Activated T-cell treated with anti-CD3 and anti-CD28 coated beads, Interleukin-2, amount 50 U/mL, for 1 hour (primary cell): ENCODE measurements around the gene DCBLD1.

Experiments used
- DNase-seq: peaks from one replicate; pipeline ENCODE4 v3.0.0-alpha.2; 2020

Gene DCBLD1

DNA sequence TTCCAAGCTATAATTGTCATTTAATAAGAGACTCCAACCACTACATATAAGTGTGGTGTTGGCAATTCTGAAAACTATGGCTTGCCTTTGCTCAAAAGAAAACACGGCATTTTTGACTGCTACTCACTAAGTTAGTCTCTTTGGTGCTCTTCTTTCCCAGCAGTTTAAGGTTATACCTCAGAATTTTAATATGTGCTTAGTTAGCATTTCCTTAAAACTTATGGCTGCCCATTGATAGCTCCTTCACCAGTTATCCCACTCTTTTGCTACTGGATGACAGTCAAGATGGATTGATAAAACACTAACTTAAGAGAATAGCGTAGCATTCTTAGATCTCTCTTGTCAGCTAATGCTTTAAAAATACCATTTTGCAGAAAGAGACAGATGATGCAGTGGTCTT, 85.8 kb downstream of the DCBLD1 start:
- DNase-seq, result no peak

DNA sequence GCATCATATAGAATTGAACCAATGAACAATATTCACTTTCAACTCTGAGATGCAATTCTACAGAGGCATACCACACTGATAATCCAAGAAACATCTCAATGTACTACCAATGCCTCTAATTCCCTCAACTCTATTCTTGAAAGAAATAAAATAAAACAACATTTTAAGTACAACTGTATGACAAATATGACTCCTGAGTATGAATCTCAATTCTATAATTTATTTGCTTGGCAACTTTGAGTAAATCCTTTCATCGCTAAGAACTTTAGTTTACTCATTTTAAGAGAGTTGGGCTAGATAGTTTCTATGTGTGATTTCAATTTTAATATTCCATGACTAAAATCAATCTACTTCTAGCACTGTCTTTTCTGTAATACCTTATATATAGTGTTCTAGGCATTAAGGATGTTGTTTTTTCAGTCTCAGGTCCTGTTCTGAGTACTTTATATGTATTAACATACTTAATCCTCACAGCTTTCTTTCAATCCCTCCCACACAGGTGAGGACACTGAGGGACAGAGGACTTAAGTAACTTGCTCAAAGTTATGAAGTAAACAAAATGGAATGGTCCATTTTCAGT, 86.4 kb downstream of the DCBLD1 start:
- DNase-seq, result no peak

DNA sequence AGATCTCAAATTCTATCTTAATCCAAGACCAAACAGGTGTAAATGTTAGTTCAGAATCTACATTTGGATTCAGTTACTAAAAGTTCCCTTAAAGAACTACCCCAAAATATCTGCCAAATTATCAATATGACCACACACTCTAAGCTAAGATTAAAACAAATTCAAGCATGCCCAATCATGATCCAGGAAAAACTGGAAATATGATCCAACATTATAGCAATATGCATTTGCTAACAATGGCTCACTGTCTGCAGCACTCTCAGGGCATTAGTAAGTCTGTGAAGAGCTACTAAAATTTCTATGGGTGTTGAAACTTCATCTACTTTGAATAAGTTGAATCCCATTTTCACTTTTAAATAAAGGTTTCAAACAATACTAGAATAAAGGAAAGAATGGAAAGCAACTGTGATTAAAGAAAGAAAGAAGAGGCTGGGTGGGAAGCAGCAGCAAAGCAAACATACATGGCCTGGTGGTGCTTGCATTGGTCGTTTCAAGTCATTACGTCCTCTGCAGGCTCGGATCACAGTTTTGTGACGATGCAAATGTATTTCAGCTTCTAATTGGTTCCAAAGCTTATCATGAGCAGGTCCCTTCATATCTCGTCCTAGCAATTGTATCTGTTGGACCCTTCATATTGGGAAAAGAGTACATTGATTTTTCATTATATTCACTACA, 90.7 kb downstream of the DCBLD1 start:
- DNase-seq, result no peak

DNA sequence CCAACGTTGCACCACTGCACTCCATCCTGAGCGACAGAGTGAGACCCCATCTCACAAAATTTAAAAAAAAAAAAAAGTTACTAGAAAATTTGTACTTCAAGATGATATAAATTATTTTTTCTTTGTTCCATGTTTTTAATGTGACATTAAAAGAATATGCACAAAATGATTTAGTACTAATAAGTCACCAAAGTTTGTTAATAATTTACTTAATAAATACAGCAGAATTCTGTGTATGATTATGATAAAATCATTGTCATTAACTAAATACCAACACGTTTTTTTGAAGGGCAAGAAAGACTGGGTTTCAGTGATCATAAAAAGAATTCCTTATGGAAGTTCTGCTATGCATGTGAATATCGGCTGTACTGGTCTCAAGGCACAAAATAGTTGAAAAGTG, 91.7 kb downstream of the DCBLD1 start:
- no peak for DNase-seq

DNA sequence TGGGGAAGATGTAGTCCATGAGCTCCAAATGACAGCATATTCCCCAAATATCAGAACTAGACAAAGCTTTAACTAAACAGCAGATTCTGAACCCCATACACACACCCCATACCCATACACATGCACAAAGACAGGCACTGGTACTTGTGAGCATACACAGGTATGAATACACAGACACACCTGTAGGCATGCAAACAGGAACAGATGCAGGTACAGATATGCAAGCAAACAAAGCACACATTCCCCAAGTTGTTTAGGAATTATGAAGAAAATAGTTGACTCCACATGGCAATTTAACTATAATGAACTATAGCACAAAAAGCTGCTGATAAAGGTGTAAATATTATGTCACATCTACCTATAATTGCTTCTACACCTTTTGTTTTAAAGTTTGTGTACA, 103.2 kb downstream of the DCBLD1 start:
- DNase-seq, result no peak

DNA sequence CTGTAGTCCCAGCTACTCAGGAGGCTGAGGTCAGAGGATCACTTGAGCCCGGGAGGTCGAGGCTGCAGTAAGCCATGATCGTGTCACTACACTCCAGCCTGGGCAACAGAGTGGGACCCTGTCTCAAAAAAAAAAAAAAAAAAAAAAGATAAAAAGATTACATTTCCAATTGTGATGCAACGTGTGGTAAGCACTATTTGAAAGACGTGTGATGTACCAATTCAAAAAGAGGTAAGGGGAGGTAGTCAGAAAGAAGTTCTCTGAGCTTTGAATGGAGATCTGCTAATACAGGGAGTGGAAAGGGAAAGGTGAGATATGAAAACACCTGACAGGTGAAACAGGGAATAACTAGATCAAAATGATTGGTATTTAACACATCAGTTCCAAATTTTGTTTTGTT, 108.0 kb downstream of the DCBLD1 start:
- DNase-seq, result no peak

DNA sequence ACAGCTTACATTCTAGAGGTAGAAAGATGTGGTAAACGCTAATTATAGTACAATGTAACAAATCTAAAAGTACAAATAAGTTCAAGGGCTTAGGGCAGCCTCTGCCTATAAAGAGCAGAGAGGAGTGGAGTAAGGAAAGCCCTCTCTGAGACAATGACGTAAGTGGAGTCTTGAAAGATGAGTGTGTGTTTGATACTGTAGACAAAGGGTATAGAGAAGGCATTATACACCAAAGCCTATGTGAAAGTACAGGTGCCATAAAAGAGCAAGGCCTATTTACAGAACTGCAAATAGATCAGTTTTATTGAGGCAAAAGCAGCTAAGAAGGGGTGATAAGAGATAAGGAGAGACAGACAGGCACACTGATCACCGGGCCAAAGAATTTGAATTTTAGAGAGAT, 108.9 kb downstream of the DCBLD1 start:
- DNase-seq, result no peak

DNA sequence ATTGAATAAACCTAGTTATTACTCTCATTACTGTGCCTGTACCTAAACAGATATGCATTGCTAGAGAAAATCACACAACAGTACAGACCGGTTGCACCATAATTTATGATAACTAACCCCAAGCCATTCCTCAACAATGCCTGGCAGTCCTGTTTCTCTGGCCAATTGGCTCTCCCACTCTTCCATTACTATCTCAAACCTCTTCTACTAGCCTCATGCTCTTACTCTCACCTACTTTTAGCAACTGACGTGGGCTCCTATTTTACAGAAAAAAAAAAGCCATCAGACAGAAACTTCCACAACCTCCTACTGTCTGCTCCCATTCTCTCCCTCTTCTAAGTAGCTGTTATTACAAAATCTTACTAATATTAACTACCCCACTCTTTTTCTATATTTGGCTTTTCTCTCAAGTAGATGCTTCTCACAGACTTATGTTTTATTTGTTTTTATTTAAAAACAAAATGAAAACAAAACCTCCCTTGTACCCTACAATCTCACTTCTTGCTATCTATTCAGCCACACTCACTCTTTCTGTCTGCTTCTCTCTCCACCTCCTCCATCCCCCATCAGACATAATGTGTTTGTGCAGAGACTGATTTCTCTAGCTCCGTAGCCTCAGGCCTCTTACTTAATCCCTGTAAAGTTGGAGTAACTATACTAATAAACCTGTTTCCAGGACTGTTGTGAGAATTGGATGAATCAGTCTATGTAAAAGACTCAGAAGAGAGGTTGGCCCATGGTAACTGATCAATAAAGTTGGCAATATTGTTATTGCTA, 110.7 kb downstream of the DCBLD1 start:
- DNase-seq, result no peak

DNA sequence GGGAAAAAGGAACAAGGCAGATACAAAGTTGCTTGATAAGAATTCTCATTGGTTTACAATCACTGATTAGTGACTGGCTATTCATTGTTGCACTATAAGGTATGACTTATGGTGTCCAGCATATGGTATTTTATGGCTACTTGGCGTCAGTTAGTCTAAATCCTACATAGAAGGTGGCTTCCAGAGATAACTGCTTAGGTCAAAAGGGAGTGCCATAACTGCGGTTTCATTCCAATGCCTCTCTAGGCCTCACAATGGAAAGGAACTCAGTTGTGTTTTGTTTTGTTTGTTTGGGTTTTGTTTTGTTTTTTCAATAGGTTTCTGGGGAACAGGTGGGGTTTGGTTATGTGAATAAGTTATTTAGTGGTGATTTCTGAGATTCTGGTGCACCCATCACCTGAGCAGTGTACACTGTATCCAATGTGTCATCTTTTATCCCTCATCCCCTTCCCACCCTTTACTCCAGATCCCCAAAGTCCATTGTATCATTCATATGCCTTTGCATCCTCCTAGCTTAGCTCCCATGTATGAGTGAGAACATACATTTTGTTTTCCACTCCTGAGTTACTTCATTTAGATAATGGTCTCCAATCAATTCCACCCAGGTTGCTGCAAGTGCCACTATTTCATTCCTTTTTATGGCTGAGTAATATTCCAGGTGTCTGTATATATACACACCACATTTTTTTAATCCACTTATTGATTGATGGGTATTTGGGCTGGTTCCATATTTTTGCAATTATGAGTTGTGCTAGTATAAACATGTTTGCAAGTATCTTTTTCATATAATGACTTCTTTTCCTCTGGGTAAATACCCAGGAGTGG, 112.8 kb downstream of the DCBLD1 start:
- no peak for DNase-seq

DNA sequence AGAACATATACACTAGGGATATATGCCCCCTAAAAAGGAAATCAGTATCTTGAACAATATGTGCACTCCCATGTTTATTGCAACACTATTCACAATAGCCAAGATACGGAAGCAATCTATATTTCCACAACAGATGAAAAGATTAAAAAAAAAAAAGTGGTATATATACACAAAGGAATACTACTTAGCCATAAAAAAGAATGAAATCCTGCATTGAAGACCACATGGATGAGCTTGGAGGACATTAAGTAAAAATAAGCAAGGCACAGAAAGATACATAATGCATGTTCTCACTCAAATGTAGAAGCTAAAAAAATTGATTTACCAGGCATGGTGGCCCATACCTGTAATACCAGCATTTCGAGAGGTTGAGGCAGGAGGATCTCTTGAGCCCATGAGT, 115.3 kb downstream of the DCBLD1 start:
- no peak for DNase-seq
